ENCODE results near the gene SULT1E1.

DNA sequence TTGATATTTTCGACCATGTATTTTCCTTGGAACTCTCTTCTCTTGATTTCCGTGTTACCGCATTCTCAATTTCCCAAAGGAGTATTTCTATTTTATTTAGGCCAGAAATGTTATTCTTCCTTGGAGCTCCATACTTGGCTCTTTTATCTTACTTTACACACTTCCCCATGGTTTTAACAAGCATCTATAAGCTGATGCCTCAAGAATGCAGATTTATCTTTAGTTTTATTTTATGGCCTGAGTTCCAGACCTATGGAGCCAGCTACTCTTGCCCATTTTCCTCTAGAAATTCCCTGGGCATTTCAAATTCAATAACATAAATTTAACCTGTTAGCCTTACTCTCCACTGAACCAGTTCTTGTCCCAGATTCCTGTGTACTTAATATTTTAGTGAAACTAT lies 43.7 kb downstream of the SULT1E1 start:
- TF ChIP-seq, protein P1, sequence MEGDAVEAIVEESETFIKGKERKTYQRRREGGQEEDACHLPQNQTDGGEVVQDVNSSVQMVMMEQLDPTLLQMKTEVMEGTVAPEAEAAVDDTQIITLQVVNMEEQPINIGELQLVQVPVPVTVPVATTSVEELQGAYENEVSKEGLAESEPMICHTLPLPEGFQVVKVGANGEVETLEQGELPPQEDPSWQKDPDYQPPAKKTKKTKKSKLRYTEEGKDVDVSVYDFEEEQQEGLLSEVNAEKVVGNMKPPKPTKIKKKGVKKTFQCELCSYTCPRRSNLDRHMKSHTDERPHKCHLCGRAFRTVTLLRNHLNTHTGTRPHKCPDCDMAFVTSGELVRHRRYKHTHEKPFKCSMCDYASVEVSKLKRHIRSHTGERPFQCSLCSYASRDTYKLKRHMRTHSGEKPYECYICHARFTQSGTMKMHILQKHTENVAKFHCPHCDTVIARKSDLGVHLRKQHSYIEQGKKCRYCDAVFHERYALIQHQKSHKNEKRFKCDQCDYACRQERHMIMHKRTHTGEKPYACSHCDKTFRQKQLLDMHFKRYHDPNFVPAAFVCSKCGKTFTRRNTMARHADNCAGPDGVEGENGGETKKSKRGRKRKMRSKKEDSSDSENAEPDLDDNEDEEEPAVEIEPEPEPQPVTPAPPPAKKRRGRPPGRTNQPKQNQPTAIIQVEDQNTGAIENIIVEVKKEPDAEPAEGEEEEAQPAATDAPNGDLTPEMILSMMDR (optimal IDR thresholded peaks at IDR 0.05 in 1 of 3, IDR thresholded peaks at IDR 0.05 in 1 of 3, conservative IDR thresholded peaks at IDR 0.05 in 1 of 3; ENCODE audit: extremely low read depth in 1 of 3, insufficient read depth in 2 of 3, low read length in 3 of 3): no peak
- no peak for TF ChIP-seq EZH2 (IDR thresholded peaks at IDR 0.05; ENCODE audit: low read length)

Data from keratinocyte (primary cell).